Retinal pigment epithelial cell (primary cell): Measurements from ENCODE around the gene PDGFA.

ENCODE experiments used
- DNase-seq: peaks from one replicate; pipeline ENCODE4 v3.0.0-alpha.2; 2010; ENCODE audit warnings: low read depth
- H3K4me3 ChIP-seq: 2 replicates; pipeline ENCODE4 v1.5.1; 2011; ENCODE audit warnings: mild to moderate bottlenecking, low read length, control low read depth, moderate library complexity
- CTCF ChIP-seq: conservative IDR thresholded peaks from 2 replicates; pipeline ENCODE4 v1.5.1; 2011; ENCODE audit warnings: low read depth, low read length, control low read depth, inconsistent platforms

PDGFA gene

GRCh38 chr7:550881-551614 is 31.4 kb upstream of the PDGFA start:
- TF ChIP-seq CTCF: no peak
- H3K4me3 ChIP-seq: no peak overlapping the region
- no peak for DNase-seq

- DNase-seq: no peak
- no peak overlapping the region for H3K4me3 ChIP-seq
- TF ChIP-seq CTCF: no peak
Observed at GRCh38 chr7:549891-550625, 30.4 kb upstream of the PDGFA start.

GRCh38 chr7:549066-549890 is 29.6 kb upstream of the PDGFA start:
- no peak for DNase-seq
- TF ChIP-seq CTCF: no peak
- no peak overlapping the region for H3K4me3 ChIP-seq

- TF ChIP-seq CTCF: no peak
- H3K4me3 ChIP-seq: no peak overlapping the region
- no peak for DNase-seq
Observed at GRCh38 chr7:548401-548800, 28.8 kb upstream of the PDGFA start.

GRCh38 chr7:545470-545869 is 25.8 kb upstream of the PDGFA start:
- no peak for TF ChIP-seq CTCF
- DNase-seq: no peak
- no peak overlapping the region for H3K4me3 ChIP-seq

- no peak for TF ChIP-seq CTCF
- no peak overlapping the region for H3K4me3 ChIP-seq
- DNase-seq: no peak
Observed at GRCh38 chr7:544338-545221, 24.9 kb upstream of the PDGFA start.
